GM12878 (cell line): ENCODE data around the gene FSIP1.

Experiments used
- CBX3 ChIP-seq: fragments of 200-600 bp; sonication (generic); IDR thresholded peaks from 2 replicates; pipeline ENCODE4 v1.6.1; 2016; ENCODE audit warnings: low read depth, borderline replicate concordance
- CBX5 ChIP-seq: sonication (generic); IDR thresholded peaks from 2 replicates; pipeline ENCODE4 v1.6.1; 2016; ENCODE audit warnings: low read depth, moderate library complexity, mild to moderate bottlenecking, inconsistent platforms
- IKZF2 ChIP-seq, 2 experiments: fragments of 450-650 bp; IDR thresholded peaks; 2 replicates each; pipeline ENCODE4 v1.6.1; 2017; ENCODE audit warnings: mild to moderate bottlenecking in 2 of 2, moderate library complexity in 2 of 2
- POLR2A ChIP-seq: IDR thresholded peaks from 2 replicates; pipeline ENCODE4 v1.6.1; 2011; ENCODE audit warnings: low read depth, mild to moderate bottlenecking, low read length
- SMC3 ChIP-seq: IDR thresholded peaks from 2 replicates; pipeline ENCODE4 v1.6.1; 2011; ENCODE audit warnings: low read length, improper control_type of control experiment, borderline replicate concordance
- STAT1 ChIP-seq: fragments of 450-650 bp; conservative IDR thresholded peaks from 2 replicates; pipeline ENCODE4 v1.6.1; 2014; ENCODE audit warnings: antibody characterized with exemption, mild to moderate bottlenecking
- TAF1 ChIP-seq: IDR thresholded peaks from 2 replicates; pipeline ENCODE4 v1.6.1; 2011; ENCODE audit warnings: mild to moderate bottlenecking, low read depth, low read length, borderline replicate concordance
- TF ChIP-seq, protein P1 (sequence below): IDR thresholded peaks from 2 replicates; pipeline ENCODE4 v1.6.1; 2011; ENCODE audit warnings: low read depth, low read length, improper control_type of control experiment, borderline replicate concordance

DNA sequence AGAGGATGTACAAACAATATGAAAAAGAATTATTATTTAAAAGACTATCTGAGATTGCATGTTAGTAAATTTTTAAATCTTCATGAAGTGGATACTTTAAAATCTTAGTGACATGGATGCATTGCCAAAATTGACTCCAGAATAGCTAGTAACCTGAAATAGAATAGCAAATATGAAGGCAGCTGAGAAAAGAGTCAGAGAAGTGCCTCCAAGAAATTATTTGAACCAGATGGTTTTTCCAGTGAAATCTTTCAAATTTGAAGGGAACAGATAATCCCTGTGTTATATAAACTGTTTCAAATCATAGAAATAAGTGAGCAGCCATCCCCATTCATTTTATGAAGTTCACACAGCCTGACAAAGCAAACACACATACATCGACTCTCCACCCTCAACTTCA is 29.6 kb downstream of the FSIP1 start:
- no peak for TF ChIP-seq CBX3
- TF ChIP-seq POLR2A: no peak
- TF ChIP-seq IKZF2 (IDR thresholded peaks at IDR 0.05): no peak
- no peak for TF ChIP-seq CBX5
- TF ChIP-seq SMC3: no peak
- TF ChIP-seq TAF1: no peak
- TF ChIP-seq STAT1: no peak
- TF ChIP-seq, protein P1, sequence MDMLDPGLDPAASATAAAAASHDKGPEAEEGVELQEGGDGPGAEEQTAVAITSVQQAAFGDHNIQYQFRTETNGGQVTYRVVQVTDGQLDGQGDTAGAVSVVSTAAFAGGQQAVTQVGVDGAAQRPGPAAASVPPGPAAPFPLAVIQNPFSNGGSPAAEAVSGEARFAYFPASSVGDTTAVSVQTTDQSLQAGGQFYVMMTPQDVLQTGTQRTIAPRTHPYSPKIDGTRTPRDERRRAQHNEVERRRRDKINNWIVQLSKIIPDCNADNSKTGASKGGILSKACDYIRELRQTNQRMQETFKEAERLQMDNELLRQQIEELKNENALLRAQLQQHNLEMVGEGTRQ: no peak
